Superior temporal gyrus (tissue), 1 donor: ENCODE data around the gene RASSF1.

Experiments
- DNase-seq: peaks from one replicate; pipeline ENCODE4 v3.0.0-alpha.2; 2016; ENCODE audit errors: extremely low spot score

Gene RASSF1, protein sequence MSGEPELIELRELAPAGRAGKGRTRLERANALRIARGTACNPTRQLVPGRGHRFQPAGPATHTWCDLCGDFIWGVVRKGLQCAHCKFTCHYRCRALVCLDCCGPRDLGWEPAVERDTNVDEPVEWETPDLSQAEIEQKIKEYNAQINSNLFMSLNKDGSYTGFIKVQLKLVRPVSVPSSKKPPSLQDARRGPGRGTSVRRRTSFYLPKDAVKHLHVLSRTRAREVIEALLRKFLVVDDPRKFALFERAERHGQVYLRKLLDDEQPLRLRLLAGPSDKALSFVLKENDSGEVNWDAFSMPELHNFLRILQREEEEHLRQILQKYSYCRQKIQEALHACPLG

DNA sequence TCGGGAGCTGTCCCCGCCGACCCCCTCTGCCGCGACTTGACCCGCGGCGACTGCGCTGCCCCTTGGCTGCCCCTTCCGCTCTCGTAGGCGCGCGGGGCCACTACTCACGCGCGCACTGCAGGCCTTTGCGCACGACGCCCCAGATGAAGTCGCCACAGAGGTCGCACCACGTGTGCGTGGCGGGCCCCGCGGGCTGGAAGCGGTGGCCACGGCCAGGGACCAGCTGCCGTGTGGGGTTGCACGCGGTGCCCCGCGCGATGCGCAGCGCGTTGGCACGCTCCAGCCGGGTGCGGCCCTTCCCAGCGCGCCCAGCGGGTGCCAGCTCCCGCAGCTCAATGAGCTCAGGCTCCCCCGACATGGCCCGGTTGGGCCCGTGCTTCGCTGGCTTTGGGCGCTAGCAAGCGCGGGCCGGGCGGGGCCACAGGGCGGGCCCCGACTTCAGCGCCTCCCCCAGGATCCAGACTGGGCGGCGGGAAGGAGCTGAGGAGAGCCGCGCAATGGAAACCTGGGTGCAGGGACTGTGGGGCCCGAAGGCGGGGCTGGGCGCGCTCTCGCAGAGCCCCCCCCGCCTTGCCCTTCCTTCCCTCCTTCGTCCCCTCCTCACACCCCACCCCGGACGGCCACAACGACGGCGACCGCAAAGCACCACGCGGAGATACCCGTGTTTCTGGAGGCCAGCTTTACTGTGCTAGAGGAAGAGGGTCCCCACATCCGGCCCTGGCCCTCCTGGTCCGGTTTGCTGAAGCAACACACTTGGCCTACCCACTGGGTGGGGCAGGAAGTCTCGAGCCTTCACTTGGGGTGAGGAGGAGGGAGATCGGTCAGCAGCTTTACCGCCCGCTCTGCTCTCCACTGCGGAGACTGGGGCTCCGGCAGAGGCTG is at the start of gene RASSF1:
TSS of gene RASSF1 (minus strand) at position 389 of the 882 bp plus-strand sequence. CDS start at position 358, 31 bp downstream.
- DNase-seq: no peak

GRCh38 chr3:50389414-50389767 is 48.8 kb upstream of the RASSF1 start:
- DNase-seq: no peak

DNA sequence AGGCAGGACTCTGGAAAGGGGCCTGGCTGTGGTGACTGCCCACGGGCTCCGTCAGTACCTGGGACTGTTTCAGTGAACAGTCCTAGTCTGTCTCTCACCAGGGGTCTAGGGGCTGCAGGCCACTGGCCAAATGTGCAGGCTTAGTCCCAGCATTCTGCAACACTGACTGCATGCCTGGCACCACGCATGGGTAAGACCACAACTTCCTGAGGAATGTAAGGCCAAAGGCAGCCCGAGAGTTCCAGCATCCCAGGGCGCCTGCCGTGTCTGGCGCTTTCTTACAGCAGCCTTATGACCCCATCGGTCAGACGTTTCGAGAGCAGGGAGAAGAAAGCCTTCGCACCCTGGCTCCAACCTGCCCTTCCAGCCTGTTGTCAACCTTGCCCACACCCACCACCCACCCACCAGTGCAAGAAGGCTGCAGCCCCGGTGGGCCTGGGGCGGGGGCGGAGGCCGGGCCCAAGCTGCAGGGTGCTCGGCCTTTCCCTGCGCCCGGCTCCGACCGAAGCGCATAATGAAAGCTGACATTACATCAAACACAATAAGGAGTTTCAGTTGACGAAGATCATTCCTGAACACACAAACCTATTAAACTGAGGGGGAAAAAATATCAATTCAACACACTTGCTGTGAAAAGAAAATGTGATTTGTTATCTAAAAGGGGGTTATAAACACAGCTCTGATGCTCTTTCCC is 48.2 kb upstream of the RASSF1 start:
- no peak for DNase-seq

DNA sequence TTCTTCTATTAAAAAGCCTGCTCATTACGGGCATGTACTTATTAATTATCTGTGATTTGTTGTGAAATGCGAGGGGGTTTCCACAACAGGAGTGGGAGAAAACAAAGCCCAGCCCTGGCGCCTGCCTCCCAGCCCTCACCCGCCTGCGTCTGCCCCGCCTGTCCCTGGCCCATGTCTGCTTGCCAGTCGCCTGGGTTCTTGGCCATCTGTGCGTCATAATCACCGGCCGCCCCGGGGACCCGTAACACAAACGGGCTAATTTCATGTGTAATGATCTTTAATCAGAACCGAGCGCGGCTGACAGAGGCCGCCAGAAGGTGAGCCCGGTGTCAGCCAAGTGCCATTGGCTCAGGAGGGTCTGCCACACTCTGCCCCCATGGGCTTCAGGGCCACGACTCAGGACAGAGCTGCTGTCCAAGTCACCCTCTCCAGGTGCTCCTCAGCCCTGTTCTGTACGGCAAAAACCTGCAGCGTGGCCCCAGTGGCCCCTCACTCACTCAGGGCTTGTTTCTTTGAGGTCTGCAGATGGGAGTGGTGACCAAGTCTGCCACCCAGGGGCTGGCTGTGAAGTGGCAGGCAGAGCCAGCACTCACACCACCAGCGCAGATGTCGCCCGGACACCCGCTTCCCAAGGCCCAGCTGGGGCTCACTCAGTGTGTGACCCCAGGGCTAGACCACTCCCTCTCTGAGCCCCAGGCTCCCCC is 47.5 kb upstream of the RASSF1 start:
- DNase-seq: peak; percentile 9

- DNase-seq: no peak
These were observed 45.1 kb upstream of the RASSF1 start for GRCh38 chr3:50385754-50386153.

DNA sequence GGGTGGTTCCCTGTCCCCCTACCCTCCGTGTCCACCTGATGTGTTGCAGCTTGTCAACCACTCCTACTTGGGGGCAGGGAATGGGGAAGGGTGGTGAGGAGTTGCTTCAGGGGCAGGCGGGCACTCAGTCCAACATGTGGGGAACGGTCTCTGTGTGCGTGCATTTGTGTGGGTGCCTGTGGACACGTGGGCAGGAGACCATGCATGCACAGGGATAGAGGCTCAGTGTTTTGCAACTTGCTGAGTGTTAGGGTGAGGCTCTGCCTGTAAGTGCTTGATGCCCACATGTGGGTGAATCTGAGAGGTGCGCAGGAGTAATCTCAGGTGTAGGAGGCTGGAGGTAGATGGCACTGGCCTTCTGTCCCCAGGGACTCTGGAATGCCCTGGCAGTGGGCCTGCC is 43.1 kb upstream of the RASSF1 start:
- DNase-seq: no peak

GRCh38 chr3:50382722-50383121 is 42.1 kb upstream of the RASSF1 start:
- no peak for DNase-seq

DNA sequence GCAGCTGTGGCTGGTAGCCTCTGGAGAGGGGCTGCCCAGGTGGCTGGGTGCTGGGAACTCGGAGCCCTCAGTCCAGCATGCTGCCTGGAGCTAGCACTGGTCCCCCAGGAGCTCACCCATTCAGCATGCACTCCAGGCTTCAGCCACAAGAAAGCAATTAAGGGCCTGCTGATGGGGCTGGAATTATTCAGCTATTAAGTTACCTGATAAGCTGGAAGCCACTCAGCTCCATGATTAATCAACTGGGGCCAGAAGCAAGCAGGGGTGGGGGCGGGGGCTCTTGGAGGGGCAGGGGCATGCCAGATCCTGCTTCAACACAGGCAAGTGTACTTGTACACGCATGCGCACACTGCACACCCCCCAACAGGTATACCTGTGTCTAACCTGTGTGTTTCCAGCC is 40.7 kb upstream of the RASSF1 start:
- DNase-seq: no peak

DNA sequence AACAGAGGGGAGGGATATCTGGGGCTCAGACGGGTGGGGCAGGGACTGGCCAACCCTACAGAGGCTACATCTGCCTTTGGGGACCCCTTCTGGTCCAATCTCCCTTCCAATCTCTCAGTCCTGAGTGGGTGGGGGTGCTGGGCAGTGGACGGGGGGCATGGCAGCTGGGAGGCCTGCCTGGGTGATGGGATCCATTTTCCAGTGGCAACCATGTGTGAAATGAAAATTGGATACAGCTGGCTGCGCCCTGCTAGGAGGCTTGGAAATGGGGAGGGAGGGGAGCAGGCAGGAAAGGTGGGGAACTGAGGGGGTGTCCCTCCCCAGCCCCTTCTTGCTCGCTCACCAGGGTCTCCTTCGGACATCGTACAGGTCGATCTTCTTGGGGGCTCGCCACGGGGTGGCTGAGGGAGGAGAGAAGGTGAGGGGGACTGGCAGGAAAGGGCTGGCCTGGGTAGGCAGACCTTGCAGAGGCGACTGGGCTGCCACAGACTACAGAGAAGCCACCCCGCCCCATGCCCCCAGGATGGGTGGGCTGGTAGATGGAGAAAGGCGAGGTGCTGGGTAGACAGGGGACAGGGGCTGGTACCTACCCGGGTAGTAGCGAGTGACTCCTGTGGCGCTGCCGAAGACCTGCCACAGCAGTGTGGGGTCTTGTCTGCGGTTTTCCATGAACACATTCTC is 39.9 kb upstream of the RASSF1 start:
- DNase-seq: no peak

DNA sequence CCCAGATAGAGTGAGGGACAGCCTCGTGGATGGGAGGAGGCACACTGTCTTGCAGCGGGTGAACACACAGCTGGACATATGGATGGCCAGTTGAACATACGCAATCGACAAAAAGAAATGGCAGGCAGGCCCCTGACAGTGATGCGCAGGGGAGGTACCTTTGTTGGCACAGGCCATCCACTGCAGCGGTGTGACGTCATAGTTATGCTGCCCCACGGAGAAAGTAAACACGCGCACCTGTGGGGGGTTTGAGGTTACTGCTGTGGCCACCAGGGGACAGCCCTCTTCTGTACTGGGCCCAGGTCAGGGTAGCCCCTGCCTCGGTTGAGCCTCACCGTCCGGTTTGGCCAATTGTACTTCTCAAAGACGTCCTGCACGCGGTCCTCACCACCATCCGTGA is 38.1 kb upstream of the RASSF1 start:
- DNase-seq: no peak

- no peak for DNase-seq
These were observed 37.4 kb upstream of the RASSF1 start for GRCh38 chr3:50378024-50378423.

GRCh38 chr3:50375258-50375931 is 34.8 kb upstream of the RASSF1 start:
- DNase-seq: no peak

GRCh38 chr3:50374363-50375257 is 34.0 kb upstream of the RASSF1 start:
- DNase-seq: no peak

GRCh38 chr3:50373146-50374051 is 32.8 kb upstream of the RASSF1 start:
- no peak for DNase-seq

GRCh38 chr3:50372349-50372748 is 31.7 kb upstream of the RASSF1 start:
- DNase-seq: no peak

GRCh38 chr3:50371133-50371685 is 30.6 kb upstream of the RASSF1 start:
- DNase-seq: no peak

GRCh38 chr3:50370594-50370993 is 30.0 kb upstream of the RASSF1 start:
- peak; percentile 56 for DNase-seq

DNA sequence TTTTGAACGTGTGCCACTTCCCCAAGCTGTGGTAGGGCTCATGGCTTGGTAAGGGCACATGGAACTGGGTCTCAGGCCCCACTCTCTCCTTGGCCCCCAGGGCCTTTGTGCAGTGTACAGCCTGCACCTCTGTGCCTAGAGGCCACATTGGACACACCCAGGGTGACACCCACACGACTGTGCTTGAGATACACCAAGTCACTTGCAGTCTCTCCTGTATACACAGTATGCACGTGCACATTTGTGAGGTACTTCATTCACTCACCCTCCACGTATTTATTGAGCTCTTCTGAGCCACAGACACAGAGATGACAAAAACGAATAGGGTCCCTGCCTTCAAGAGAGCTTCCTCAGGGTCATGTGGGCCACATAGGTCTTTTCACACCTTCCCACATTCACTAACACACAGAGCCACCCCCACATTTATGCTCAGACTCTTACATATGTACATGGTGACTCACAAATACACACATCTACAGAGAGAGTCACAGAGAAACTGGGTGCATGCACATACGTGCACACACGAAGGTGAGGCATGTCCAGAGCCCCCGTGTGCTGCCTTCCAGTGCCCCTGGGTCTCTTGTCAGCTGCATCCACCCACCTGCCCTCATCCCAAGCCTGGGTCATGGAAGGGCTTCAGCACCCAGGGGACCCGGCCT is 28.5 kb upstream of the RASSF1 start:
- DNase-seq: no peak
